ENCODE results near the gene MCC.

GRCh38 chr5:113513384-113514288, 25.4 kb upstream of the MCC start, which contains the start of gene YTHDC2:
- TF ChIP-seq CTCF (conservative IDR thresholded peaks at IDR 0.05; ENCODE audit: low read length) (peak; percentile 65), EZH2phosphoT487 (IDR thresholded peaks at IDR 0.05; ENCODE audit: borderline replicate concordance, low read depth, low read length) (no peak)
